Activated CD4-positive, alpha-beta T cell treated with anti-CD3 and anti-CD28 coated beads, Interleukin-2, amount 50 U/mL, for 24 hours (primary cell): ENCODE data around the gene IGF2BP2.
"Not testable (repeated sequence)": the region's sequence is repeated elsewhere in the genome, so short reads cannot be mapped to it uniquely, and the experiment has no call there.

ENCODE experiments used
- DNase-seq, 2 donors: peaks; one replicate each; pipeline ENCODE4 v3.0.0-alpha.2; 2020; ENCODE audit warnings: low read depth in 1 of 2, low spot score in 1 of 2

The IGF2BP2 gene

GRCh38 chr3:185838417-185838989 lies 13.7 kb upstream of the IGF2BP2 start:
- DNase-seq, result not testable (repeated sequence)

- DNase-seq, result no peak
These were observed 12.6 kb upstream of the IGF2BP2 start for GRCh38 chr3:185837414-185837813.

- DNase-seq, result no peak
These were observed 7.1 kb upstream of the IGF2BP2 start for GRCh38 chr3:185831990-185832389.

GRCh38 chr3:185831195-185831594 lies 6.4 kb upstream of the IGF2BP2 start:
- no peak for DNase-seq

- no peak for DNase-seq
These were observed 5.4 kb upstream of the IGF2BP2 start for GRCh38 chr3:185830018-185830797.

- no peak for DNase-seq
These were observed 3.9 kb upstream of the IGF2BP2 start for GRCh38 chr3:185828755-185829154.

GRCh38 chr3:185827595-185828344 lies 2.9 kb upstream of the IGF2BP2 start:
- DNase-seq, result no peak

- no peak for DNase-seq
These were observed 1.0 kb upstream of the IGF2BP2 start for GRCh38 chr3:185825639-185826481.

GRCh38 chr3:185824051-185825005 lies 514 bp downstream of the IGF2BP2 start:
- no peak for DNase-seq

GRCh38 chr3:185823078-185824044 lies 1.5 kb downstream of the IGF2BP2 start:
- no peak for DNase-seq

GRCh38 chr3:185822221-185823000 lies 2.4 kb downstream of the IGF2BP2 start:
- DNase-seq, result no peak

- DNase-seq, result no peak
These were observed 3.7 kb downstream of the IGF2BP2 start for GRCh38 chr3:185820973-185821758.

GRCh38 chr3:185818267-185818875 lies 6.5 kb downstream of the IGF2BP2 start:
- DNase-seq, result no peak

- no peak for DNase-seq
These were observed 9.2 kb downstream of the IGF2BP2 start for GRCh38 chr3:185815391-185816282.

- DNase-seq, result no peak
These were observed 11.1 kb downstream of the IGF2BP2 start for GRCh38 chr3:185813691-185814215.

- no peak for DNase-seq
These were observed 11.6 kb downstream of the IGF2BP2 start for GRCh38 chr3:185813205-185813604.
